AG09319 (cell line): ENCODE measurements around the gene MYO3B.

Source experiments
- DNase-seq: peaks from one replicate; pipeline ENCODE4 v3.0.0-alpha.2; 2010; ENCODE audit warnings: low read depth; ENCODE audit errors: extremely low read depth
- CTCF ChIP-seq: IDR thresholded peaks from 2 replicates; pipeline ENCODE4 v1.5.1; 2011; ENCODE audit warnings: low read depth, mild to moderate bottlenecking, inconsistent platforms, low read length, moderate library complexity

Gene MYO3B

GRCh38 chr2:170485254-170486026 lies 307.5 kb downstream of the MYO3B start:
- DNase-seq: no peak
- no peak for TF ChIP-seq CTCF

GRCh38 chr2:170486730-170487129 lies 308.8 kb downstream of the MYO3B start:
- no peak; the same call in 1 of the 2 replicates for TF ChIP-seq CTCF
- DNase-seq: no peak

GRCh38 chr2:170488807-170489206 lies 310.9 kb downstream of the MYO3B start:
- no peak for TF ChIP-seq CTCF
- no peak for DNase-seq

GRCh38 chr2:170492010-170492409 lies 314.1 kb downstream of the MYO3B start:
- no peak for TF ChIP-seq CTCF
- no peak for DNase-seq

- no peak for TF ChIP-seq CTCF
- DNase-seq: no peak
Observed at GRCh38 chr2:170493426-170494097, 315.6 kb downstream of the MYO3B start.

- no peak for TF ChIP-seq CTCF
- no peak for DNase-seq
Observed at GRCh38 chr2:170495896-170496295, 317.9 kb downstream of the MYO3B start.

GRCh38 chr2:170498619-170499018 lies 320.7 kb downstream of the MYO3B start:
- TF ChIP-seq CTCF: no peak
- DNase-seq: no peak
